Measurements from ENCODE around the gene ANP32A. TPM values are rescaled to one million over a fixed set of nuclear protein-coding genes. Genes with fewer than 3 reads are reported as not detected.

The ANP32A gene
- total RNA-seq, 1 donor from 2014 or later = 355 TPM

- Mint-ChIP-seq H3K27me3 (ENCODE audit: low read depth) (no peaks in the 10 kb centered on the region), H3K36me3 (ENCODE audit: low read depth) (peaks cover 8% of the 10 kb centered on the region), H3K27ac (ENCODE audit: unreplicated experiment) (no peak overlapping the region), H3K4me3 (no peak overlapping the region), H3K4me1 (peaks cover 89% of the 10 kb centered on the region), H3K9me3 (no peaks in the 10 kb centered on the region)
- DNase-seq (ENCODE audit: low read depth, low spot score) = no peak
- TF ChIP-seq, protein P1, sequence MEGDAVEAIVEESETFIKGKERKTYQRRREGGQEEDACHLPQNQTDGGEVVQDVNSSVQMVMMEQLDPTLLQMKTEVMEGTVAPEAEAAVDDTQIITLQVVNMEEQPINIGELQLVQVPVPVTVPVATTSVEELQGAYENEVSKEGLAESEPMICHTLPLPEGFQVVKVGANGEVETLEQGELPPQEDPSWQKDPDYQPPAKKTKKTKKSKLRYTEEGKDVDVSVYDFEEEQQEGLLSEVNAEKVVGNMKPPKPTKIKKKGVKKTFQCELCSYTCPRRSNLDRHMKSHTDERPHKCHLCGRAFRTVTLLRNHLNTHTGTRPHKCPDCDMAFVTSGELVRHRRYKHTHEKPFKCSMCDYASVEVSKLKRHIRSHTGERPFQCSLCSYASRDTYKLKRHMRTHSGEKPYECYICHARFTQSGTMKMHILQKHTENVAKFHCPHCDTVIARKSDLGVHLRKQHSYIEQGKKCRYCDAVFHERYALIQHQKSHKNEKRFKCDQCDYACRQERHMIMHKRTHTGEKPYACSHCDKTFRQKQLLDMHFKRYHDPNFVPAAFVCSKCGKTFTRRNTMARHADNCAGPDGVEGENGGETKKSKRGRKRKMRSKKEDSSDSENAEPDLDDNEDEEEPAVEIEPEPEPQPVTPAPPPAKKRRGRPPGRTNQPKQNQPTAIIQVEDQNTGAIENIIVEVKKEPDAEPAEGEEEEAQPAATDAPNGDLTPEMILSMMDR (conservative IDR thresholded peaks at IDR 0.05) = no peak
These were observed 24.1 kb downstream of the ANP32A start for GRCh38 chr15:68796576-68796975.

- DNase-seq (ENCODE audit: low read depth, low spot score) = peak; percentile 49
- H3K4me3 Mint-ChIP-seq = peak overlapping the region; percentile 61
- TF ChIP-seq, protein P1 (conservative IDR thresholded peaks at IDR 0.05) = no peak
- H3K36me3 Mint-ChIP-seq (ENCODE audit: low read depth) = peaks cover 8% of the 10 kb centered on the region
- peaks cover 93% of the 10 kb centered on the region for H3K4me1 Mint-ChIP-seq
- peak overlapping the region; percentile 67 for H3K27ac Mint-ChIP-seq (ENCODE audit: unreplicated experiment)
- H3K9me3 Mint-ChIP-seq = no peaks in the 10 kb centered on the region
- no peaks in the 10 kb centered on the region for H3K27me3 Mint-ChIP-seq (ENCODE audit: low read depth)
These were observed 25.3 kb downstream of the ANP32A start for GRCh38 chr15:68795298-68795848.

DNA sequence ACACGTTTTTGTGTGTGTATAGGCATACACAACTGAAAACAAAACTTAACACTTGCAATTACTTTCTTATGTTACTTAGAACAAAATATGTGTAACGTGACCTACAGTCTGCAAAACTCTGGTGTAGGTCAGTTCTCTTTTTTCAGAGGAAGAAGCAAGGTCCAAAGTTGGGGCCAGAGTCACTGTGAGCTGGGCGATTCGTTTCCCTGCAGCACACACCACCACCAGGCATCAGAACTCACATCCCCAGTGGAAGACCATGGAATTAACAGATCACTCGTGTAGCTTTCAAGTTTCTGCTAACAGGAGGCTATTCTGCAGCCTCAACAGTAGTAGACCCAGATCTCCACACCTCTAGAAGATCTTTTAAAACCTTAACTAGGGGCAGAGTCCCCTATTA is 25.8 kb downstream of the ANP32A start:
- no peak for DNase-seq (ENCODE audit: low read depth, low spot score)
- peaks cover 94% of the 10 kb centered on the region for H3K4me1 Mint-ChIP-seq
- peak overlapping the region; percentile 39 for H3K4me3 Mint-ChIP-seq
- H3K36me3 Mint-ChIP-seq (ENCODE audit: low read depth) = peaks cover 8% of the 10 kb centered on the region
- no peaks in the 10 kb centered on the region for H3K9me3 Mint-ChIP-seq
- TF ChIP-seq, protein P1 (conservative IDR thresholded peaks at IDR 0.05) = no peak
- H3K27ac Mint-ChIP-seq (ENCODE audit: unreplicated experiment) = peak overlapping the region; percentile 67
- no peaks in the 10 kb centered on the region for H3K27me3 Mint-ChIP-seq (ENCODE audit: low read depth)

DNA sequence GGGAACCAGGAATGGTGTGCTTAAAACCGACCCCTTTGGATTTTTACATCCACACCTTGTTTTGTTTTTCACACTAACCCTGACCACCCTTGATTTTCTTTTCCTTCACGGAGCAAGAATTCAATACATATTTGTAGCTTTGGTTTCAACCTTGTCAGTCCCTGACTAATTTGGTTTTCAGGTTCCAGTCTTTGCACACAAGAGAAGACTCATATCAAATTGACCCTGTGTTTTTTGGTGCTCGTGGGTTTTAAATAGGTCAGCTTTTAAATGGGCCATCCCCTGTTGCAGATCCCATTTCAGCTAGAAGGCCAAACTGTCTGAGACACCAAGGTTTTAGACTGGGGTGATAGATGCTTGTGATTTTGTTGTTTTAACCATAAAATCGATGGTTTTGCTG is 26.4 kb downstream of the ANP32A start:
- Mint-ChIP-seq H3K4me1 (peaks cover 94% of the 10 kb centered on the region), H3K4me3 (no peak overlapping the region), H3K27ac (ENCODE audit: unreplicated experiment) (no peak overlapping the region), H3K9me3 (no peaks in the 10 kb centered on the region), H3K36me3 (ENCODE audit: low read depth) (peaks cover 8% of the 10 kb centered on the region), H3K27me3 (ENCODE audit: low read depth) (no peaks in the 10 kb centered on the region)
- DNase-seq (ENCODE audit: low read depth, low spot score) = no peak
- TF ChIP-seq, protein P1 (conservative IDR thresholded peaks at IDR 0.05) = no peak

DNA sequence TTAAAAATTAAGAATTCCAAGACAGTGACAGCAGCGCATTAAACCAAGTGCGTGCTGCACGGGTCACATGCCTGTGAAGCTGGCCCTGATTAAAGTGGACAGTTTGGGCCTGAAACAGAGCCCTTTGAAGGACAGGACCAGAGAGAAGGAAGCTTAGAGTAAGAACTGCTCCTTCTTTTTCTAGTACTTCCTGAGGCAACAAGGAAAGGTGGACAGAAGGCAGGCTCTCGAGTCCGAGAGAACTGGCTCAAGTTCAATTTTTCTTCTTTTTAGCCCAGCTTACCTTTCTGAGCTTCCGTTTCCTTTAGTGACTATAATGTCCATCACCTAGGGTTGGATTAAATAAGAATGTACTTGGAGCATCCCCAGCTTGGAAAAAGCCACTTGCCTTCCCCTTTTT is 26.9 kb downstream of the ANP32A start:
- TF ChIP-seq, protein P1 (conservative IDR thresholded peaks at IDR 0.05) = no peak
- Mint-ChIP-seq H3K27ac (ENCODE audit: unreplicated experiment) (no peak overlapping the region), H3K4me3 (no peak overlapping the region), H3K36me3 (ENCODE audit: low read depth) (peaks cover 8% of the 10 kb centered on the region), H3K9me3 (no peaks in the 10 kb centered on the region), H3K4me1 (peaks cover 91% of the 10 kb centered on the region), H3K27me3 (ENCODE audit: low read depth) (no peaks in the 10 kb centered on the region)
- no peak for DNase-seq (ENCODE audit: low read depth, low spot score)
